Skeletal muscle tissue (tissue), 4 donors: ENCODE results near the gene JARID2. TPM values are rescaled to one million over a fixed set of nuclear protein-coding genes. Genes with fewer than 3 reads are reported as not detected.

Experiments
- H3K27ac ChIP-seq: one replicate; pipeline ENCODE4 v1.7.0; 2013; ENCODE audit warnings: mild to moderate bottlenecking, low read depth, low read length, inconsistent platforms
- H3K27me3 ChIP-seq, 3 donors: one replicate each; pipeline ENCODE4 v1.7.0; 2013; ENCODE audit warnings: low read length in 3 of 3; ENCODE audit not compliant: control insufficient read depth in 3 of 3, insufficient read depth in 3 of 3
- H3K36me3 ChIP-seq, 3 donors: one replicate each; pipeline ENCODE4 v1.7.0; 2013; ENCODE audit warnings: low read length in 3 of 3; ENCODE audit not compliant: control insufficient read depth in 3 of 3, insufficient read depth in 3 of 3
- H3K4me1 ChIP-seq, 3 donors: one replicate each; pipeline ENCODE4 v1.7.0; 2013; ENCODE audit warnings: low read length in 3 of 3, mild to moderate bottlenecking in 3 of 3; ENCODE audit not compliant: control insufficient read depth in 3 of 3, insufficient read depth in 3 of 3
- H3K4me3 ChIP-seq, 3 donors: one replicate each; pipeline ENCODE4 v1.7.0; 2013; ENCODE audit warnings: low read length in 3 of 3
- H3K9ac ChIP-seq, 3 donors: one replicate each; pipeline ENCODE4 v1.7.0; 2013; ENCODE audit warnings: low read length in 3 of 3, mild to moderate bottlenecking in 3 of 3, moderate library complexity in 2 of 3, low read depth in 1 of 3
- H3K9me3 ChIP-seq, 3 donors: one replicate each; pipeline ENCODE4 v1.7.0; 2013; ENCODE audit warnings: low read length in 3 of 3; ENCODE audit not compliant: control insufficient read depth in 3 of 3
- total RNA-seq: library from RNA; depleted of rRNA; stranded (reverse); fragments of >200 nt; gene quantifications from one replicate; pipeline ENCODE4 v1.2.3, GENCODE V29; 2014
- donor health status: Osteomylitis.

JARID2 gene
- total RNA-seq, 1 donor from 2014 or later = 12.0 TPM

GRCh38 chr6:15528870-15529269, 283.0 kb downstream of the JARID2 start:
- H3K27me3 ChIP-seq = no peaks in the 10 kb centered on the region
- no peak overlapping the region for H3K4me3 ChIP-seq
- no peak overlapping the region for H3K9ac ChIP-seq
- no peak overlapping the region for H3K27ac ChIP-seq
- H3K9me3 ChIP-seq = no peaks in the 10 kb centered on the region
- peaks cover 10 to 18% (median 16%) of the 10 kb centered on the region in 3 donors for H3K36me3 ChIP-seq
- peaks cover 0 to 27% (median 21%) of the 10 kb centered on the region in 3 donors for H3K4me1 ChIP-seq

- Histone ChIP-seq H3K9ac (no peak overlapping the region), H3K4me3 (no peak overlapping the region), H3K9me3 (no peaks in the 10 kb centered on the region), H3K27me3 (no peaks in the 10 kb centered on the region), H3K27ac (no peak overlapping the region), H3K4me1 (peaks cover 0 to 14% (median 8%) of the 10 kb centered on the region in 3 donors), H3K36me3 (peaks cover 0 to 15% (median 9%) of the 10 kb centered on the region in 3 donors)
Measured at GRCh38 chr6:15530411-15530810, 284.5 kb downstream of the JARID2 start.

- peaks cover 4 to 7% (median 4%) of the 10 kb centered on the region in 3 donors for H3K4me1 ChIP-seq
- H3K9ac ChIP-seq = no peak overlapping the region
- H3K9me3 ChIP-seq = no peaks in the 10 kb centered on the region
- peaks cover 0 to 15% (median 9%) of the 10 kb centered on the region in 3 donors for H3K36me3 ChIP-seq
- no peak overlapping the region for H3K27ac ChIP-seq
- no peak overlapping the region for H3K4me3 ChIP-seq
- no peaks in the 10 kb centered on the region for H3K27me3 ChIP-seq
Measured at GRCh38 chr6:15531973-15532372, 286.1 kb downstream of the JARID2 start.

GRCh38 chr6:15533379-15534026, 287.6 kb downstream of the JARID2 start:
- H3K9ac ChIP-seq = no peak overlapping the region
- H3K27ac ChIP-seq = no peak overlapping the region
- H3K9me3 ChIP-seq = no peaks in the 10 kb centered on the region
- peaks cover 0 to 15% (median 9%) of the 10 kb centered on the region in 3 donors for H3K36me3 ChIP-seq
- H3K4me1 ChIP-seq = peaks cover 4 to 7% (median 4%) of the 10 kb centered on the region in 3 donors
- no peaks in the 10 kb centered on the region for H3K27me3 ChIP-seq
- H3K4me3 ChIP-seq = no peak overlapping the region

- no peak overlapping the region for H3K4me3 ChIP-seq
- no peak overlapping the region for H3K9ac ChIP-seq
- H3K27me3 ChIP-seq = no peaks in the 10 kb centered on the region
- H3K9me3 ChIP-seq = no peaks in the 10 kb centered on the region
- H3K36me3 ChIP-seq = peaks cover 0 to 12% (median 6%) of the 10 kb centered on the region in 3 donors
- no peak overlapping the region for H3K27ac ChIP-seq
- peaks cover 4 to 7% (median 4%) of the 10 kb centered on the region in 3 donors for H3K4me1 ChIP-seq
Measured at GRCh38 chr6:15534974-15535373, 289.1 kb downstream of the JARID2 start.

- H3K27ac ChIP-seq = no peak overlapping the region
- no peaks in the 10 kb centered on the region for H3K27me3 ChIP-seq
- peaks cover 4 to 7% (median 4%) of the 10 kb centered on the region in 3 donors for H3K4me1 ChIP-seq
- no peak overlapping the region for H3K4me3 ChIP-seq
- peaks cover 0 to 11% (median under 1%) of the 10 kb centered on the region in 3 donors for H3K36me3 ChIP-seq
- no peak overlapping the region for H3K9ac ChIP-seq
- no peaks in the 10 kb centered on the region for H3K9me3 ChIP-seq
Measured at GRCh38 chr6:15535495-15536197, 289.8 kb downstream of the JARID2 start.

- Histone ChIP-seq H3K9ac (no peak overlapping the region), H3K36me3 (peaks cover 0 to 6% (median 0%) of the 10 kb centered on the region in 3 donors), H3K9me3 (no peaks in the 10 kb centered on the region), H3K4me1 (peaks cover 4 to 7% (median 4%) of the 10 kb centered on the region in 3 donors), H3K27ac (no peak overlapping the region), H3K27me3 (no peaks in the 10 kb centered on the region), H3K4me3 (no peak overlapping the region)
Measured at GRCh38 chr6:15536198-15536955, 290.5 kb downstream of the JARID2 start.

- H3K27ac ChIP-seq = no peak overlapping the region
- H3K4me3 ChIP-seq = no peak overlapping the region
- H3K27me3 ChIP-seq = no peaks in the 10 kb centered on the region
- peaks cover 4 to 7% (median 4%) of the 10 kb centered on the region in 3 donors for H3K4me1 ChIP-seq
- H3K9ac ChIP-seq = no peak overlapping the region
- H3K9me3 ChIP-seq = no peaks in the 10 kb centered on the region
- H3K36me3 ChIP-seq = peaks cover 0 to 4% (median 0%) of the 10 kb centered on the region in 3 donors
Measured at GRCh38 chr6:15538106-15538505, 292.2 kb downstream of the JARID2 start.

GRCh38 chr6:15538766-15539495, 293.1 kb downstream of the JARID2 start:
- no peaks in the 10 kb centered on the region for H3K36me3 ChIP-seq
- peaks cover 4 to 7% (median 4%) of the 10 kb centered on the region in 3 donors for H3K4me1 ChIP-seq
- no peak overlapping the region for H3K9ac ChIP-seq
- H3K4me3 ChIP-seq = no peak overlapping the region
- H3K27me3 ChIP-seq = no peaks in the 10 kb centered on the region
- H3K9me3 ChIP-seq = no peaks in the 10 kb centered on the region
- no peak overlapping the region for H3K27ac ChIP-seq
